Measurements from ENCODE around the gene SPRING1.

GRCh38 chr12:116707751-116708150 lies 30.1 kb downstream of the SPRING1 start:
- TF ChIP-seq POLR2AphosphoS5 (IDR thresholded peaks at IDR 0.05) (no peak), CTCF (IDR thresholded peaks at IDR 0.05 in 8 of 11, conservative IDR thresholded peaks at IDR 0.05 in 3 of 11) (no peak)
